HG03565 (cell line): ENCODE results near the gene HOXD3.

Source experiments
- ATAC-seq: cut with Tn5 transposase; IDR thresholded peaks from one replicate; pipeline ENCODE4 v1.9.1; 2021; ENCODE audit warnings: mild to moderate bottlenecking, moderate library complexity; ENCODE audit not compliant: unreplicated experiment

Gene HOXD3

DNA sequence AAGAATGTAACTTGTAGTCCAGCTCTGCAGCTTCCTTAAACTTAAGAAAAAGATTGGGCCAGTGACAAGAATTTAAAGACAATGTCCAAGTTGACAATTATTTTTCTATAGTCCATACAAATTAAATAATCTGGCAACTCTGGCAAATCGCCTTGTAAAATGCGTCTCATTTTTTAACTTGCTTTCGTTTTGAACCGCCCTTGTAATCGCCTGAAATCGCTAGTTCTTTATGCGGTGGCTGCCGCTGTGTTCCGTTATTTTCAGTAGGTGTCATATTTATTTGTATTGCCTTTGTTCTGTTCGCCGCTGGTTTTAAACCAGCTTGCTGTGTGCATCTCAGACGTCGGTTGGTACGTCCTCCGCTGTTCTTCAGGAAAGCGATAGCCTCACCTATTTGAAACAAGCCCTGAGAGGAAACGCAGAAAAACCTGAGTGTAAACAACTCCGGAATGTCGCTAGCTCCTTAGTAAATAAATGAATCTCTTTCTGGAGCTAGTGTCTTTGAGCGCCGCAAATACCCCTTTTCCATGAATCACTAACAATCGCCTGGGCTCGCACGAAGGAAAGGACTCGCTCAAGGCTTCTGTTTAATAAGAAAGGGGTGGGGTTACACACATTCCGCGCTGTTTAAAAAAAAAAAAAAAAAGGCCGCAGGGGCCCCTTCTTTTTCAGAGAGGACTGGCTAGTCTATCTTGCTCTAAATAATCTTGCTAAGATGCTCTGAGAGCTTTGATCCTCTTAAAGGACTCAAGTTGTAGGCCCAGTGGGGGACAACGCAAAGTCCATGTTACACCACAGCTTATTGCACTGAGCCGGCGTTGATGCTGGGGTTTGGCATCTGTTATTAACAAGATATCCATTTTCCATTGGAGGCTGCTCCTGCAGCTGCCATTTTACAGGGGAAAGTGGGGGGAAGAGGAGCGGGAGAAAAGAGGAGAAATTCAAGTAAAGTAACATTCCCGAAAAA is 24.6 kb upstream of the HOXD3 start:
- no peak for ATAC-seq

DNA sequence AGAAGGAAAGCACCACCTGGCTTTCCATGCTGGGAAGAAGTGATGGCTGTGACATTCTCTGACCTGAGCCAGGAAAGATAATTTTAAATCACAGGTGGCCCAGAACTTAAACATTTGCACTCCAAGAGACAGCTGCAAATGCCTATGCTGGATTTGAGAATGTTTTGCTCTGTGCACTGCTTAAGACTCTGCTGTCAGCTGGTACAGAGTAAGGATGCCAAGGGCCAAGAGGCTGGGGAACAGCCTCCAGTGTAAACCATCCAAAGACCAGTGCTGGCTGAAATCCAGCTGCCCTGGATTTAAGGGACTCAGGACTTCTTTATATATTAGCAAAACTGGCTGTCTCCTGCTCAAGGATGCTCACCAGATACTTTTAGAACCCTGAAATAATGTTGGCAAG is 23.7 kb upstream of the HOXD3 start:
- ATAC-seq: no peak

DNA sequence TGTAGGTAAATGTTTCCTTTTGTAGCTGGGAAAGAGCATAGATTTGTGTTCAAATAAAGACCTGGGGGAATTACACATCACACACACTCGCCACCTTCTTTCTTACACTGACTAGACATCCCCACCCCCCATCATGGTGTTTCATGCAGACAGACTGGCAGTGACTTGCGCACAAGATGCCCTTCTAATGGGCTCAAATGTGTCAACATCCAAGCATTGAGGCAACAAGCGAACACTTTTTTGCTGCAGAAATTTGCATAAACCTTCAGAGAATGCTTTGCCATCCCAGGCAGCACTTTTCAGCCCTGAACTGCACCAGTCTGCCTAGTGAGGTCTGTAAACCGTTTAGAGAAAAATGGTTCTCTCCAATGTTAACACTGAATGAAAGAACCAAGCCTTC is 23.1 kb upstream of the HOXD3 start:
- ATAC-seq: no peak

DNA sequence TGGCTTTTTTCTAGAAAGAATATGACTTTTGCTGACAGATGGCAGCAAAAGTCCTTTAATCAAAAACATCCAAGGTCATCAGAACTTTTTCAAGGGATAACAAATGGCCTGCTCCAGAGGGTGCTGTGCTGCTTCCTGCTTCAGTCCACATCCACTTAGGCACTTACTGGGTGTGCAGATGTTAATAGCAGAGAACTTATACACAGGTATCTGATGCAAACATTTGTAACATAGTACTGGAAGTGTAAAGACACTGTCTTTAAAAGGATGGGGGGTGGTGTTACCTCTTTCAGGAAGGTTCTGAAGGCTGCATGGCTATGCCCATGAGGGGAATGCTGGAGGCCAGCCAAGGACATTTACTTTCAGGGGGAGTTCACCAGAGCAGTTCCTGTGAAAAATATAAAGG is 22.1 kb upstream of the HOXD3 start:
- no peak for ATAC-seq

DNA sequence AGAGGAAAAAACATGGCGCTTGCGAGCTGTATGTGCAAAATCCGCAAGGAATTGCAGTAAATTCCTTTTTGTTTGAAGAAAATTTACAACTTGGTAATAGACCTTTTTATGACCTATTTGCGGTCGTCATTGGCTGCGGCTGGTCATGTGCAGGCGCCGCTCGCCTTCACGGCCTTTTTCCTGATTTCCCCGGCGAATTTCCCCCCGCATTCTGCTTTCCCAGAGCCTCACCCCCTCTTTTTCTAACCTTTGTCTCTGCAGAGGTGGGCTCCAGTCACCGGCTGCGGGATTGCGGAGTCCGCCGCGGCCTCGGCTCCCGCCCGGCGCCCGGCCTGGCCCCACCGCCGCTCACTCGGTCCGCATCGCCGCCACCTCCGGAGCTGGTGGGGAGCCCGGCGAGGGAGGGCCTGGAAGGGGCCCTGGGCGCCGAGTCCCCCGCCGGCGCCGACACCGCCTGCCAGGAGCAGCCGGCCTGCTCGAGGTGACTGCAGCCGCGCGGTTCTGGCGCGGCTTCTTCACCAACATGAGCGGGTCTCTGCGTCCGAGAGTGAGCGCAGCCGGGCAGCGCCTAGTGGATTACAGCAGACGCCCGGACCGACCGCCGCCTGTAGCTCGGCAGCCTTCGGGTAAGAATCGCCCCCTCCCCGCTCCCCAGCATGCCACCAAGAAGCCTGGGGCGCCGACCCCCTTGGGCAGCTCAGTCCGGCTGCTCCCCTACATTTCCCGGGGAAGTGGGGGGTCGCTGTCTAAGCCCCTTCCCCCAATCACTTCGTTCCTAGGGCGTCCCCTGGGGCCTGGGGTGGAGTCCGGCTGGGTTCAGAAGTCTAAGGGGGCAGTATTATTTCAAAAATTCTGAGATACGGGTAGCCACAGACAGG is 20.5 kb upstream of the HOXD3 start:
- no peak for ATAC-seq

- ATAC-seq: no peak
Observed at GRCh38 chr2:176137252-176137580, 19.9 kb upstream of the HOXD3 start.

GRCh38 chr2:176137906-176138305 is 19.2 kb upstream of the HOXD3 start:
- ATAC-seq: no peak

GRCh38 chr2:176138526-176138922 is 18.6 kb upstream of the HOXD3 start:
- ATAC-seq: no peak

- no peak for ATAC-seq
Observed at GRCh38 chr2:176138923-176139660, 18.0 kb upstream of the HOXD3 start.

DNA sequence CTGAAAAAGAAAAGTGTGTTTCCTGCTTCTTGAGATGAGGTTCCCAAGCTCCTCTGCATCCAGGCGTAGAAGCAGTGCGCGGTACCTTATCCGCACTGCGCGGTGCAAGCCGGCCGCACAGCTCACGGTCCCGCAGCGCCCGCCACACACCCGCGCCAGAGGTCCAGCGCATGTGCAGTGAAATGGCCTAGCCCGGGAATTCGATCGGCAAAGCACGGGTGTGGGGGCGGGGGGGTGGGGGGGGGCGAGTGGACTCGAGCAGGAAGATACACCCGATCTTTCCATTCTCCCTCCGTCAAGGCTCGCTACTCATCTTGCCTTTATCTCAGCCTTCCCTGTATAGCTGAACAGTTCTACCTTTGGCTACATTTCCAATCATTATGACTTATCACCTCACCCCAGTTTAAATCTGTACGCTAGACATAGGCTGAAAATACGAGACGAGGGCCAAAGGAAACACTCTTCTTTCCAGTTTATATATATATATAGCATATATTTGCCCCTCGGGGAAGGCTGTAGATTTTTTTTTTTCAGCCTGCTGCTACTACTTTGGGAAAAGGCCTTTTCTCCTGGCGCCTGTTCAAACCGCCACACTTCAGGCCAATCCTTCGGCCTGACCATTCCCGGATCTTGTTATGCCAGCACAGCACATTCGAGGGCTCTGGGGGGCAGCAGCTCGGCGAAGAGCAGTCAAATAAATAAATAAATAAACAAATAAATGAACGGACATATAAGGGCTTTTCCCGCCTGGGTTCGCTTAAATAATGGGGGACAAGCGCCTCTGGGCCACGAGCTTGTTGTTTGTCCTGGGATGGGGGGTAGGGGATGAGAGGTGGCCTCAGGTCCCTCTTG is 17.2 kb upstream of the HOXD3 start:
- no peak for ATAC-seq

DNA sequence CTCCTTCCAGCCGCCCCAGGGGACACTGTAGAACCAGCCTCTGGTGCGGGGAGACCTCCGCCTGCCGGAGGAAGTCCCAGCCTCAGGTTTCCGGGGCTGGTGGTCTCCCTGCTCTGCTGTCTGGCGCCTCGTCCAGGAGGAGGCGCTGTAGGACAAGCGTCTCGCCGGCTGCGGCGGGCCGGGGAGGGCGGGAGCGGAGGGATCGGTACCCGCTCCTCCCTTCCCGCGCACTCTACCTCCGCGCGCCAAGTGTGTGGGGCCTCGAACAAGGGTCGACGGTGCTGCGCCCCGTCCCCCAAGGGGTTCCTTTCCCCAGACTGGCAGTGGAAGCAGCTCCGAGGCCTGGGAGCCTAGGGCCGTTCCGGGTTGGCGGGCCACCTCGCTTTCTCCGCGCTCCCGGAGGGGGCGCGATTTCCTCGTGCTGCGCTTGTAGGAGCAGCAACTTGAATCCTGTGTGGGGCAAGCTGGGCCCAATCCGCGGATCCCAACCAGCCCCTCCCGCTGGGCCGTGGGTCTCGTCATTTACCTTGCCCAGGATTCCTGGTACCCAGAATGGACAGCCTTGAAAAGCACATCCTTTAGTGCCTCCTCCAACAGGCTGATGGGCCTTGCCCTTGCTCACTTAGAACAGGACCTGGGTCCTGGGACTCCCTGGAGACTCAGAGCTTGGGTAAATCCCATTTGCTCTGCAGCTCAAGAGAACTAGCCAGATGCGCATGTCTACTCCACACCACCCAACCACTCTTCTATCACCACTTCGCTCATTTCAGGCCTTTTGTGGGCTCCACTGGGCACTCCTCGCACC is 16.4 kb upstream of the HOXD3 start:
- ATAC-seq: peak; percentile 88

DNA sequence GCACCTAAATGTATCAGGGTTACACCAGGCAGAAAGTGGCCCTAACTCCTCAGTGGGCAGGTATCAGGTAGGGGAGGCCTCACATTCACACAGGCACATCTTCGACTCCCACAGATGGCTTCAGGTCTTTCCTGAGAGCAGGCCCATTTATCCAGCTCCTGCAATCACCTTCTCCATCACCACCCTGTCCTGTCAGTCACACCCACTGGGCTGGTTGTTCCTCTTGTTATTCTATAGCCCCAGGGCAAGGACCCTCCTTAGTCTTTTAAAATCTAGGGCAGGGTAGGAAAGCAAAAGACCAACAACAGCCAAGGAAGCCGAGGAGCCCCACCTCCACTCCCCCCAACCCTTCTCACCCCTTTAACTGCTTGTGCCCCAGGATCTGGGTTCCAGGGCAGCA is 14.8 kb upstream of the HOXD3 start:
- ATAC-seq: no peak

GRCh38 chr2:176145085-176145969 is 11.8 kb upstream of the HOXD3 start:
- ATAC-seq: no peak

DNA sequence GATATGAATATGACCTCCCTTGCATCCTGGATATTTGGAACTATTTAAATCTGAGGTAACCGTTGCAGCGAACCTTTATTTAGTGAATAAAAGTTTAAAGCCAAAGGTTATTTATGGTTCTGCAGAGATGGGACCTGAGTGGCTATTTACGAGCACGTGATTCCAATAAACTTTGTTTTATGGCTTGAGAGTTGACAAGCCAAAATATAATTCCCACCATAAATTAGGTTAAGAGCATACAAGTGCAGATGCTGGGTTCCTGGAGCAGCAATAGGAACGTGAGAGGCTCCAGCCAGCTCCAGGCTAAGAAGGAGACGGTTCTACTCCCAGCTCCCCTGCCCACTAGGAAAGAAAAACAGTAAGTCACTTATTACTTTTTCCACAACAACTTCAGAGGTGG is 11.0 kb upstream of the HOXD3 start:
- ATAC-seq: no peak

- ATAC-seq: no peak
Observed at GRCh38 chr2:176146645-176147044, 10.5 kb upstream of the HOXD3 start.

GRCh38 chr2:176147210-176147799 is 9.8 kb upstream of the HOXD3 start:
- ATAC-seq: no peak

GRCh38 chr2:176147800-176148496 is 9.2 kb upstream of the HOXD3 start:
- ATAC-seq: no peak
